ENCODE data around the gene MT1B. TPM values are rescaled to one million over a fixed set of nuclear protein-coding genes. Genes with fewer than 3 reads are reported as not detected.
"Not testable (repeated sequence)": the region's sequence is repeated elsewhere in the genome, so short reads cannot be mapped to it uniquely, and the experiment has no call there.

The MT1B gene
- total and polyA plus RNA-seq, 2 donors: 4.7 TPM; not detected in 1

- Histone ChIP-seq H3K4me1 (ENCODE audit: control insufficient read depth in 2 of 2, insufficient read depth in 2 of 2, low read length in 2 of 2) (peaks cover 1 to 3% of the 10 kb centered on the region in 2 donors), H3K4me3 (ENCODE audit: low read length in 2 of 2) (no peak overlapping the region), H3K27me3 (ENCODE audit: control insufficient read depth in 2 of 2, insufficient read depth in 1 of 2, low read length in 1 of 2) (peaks cover 26 to 90% of the 10 kb centered on the region in 2 donors), H3K36me3 (ENCODE audit: control insufficient read depth in 2 of 2, insufficient read depth in 2 of 2, low read length in 1 of 2) (no peaks in the 10 kb centered on the region), H3K9me3 (ENCODE audit: control insufficient read depth in 2 of 2, insufficient read depth in 1 of 2, low read length in 1 of 2) (no peaks in the 10 kb centered on the region), H3K27ac (ENCODE audit: low read depth in 1 of 2, low read length in 1 of 2) (no peak overlapping the region)
- 73% methylated on average over 1 of the region's 1 CpG for WGBS
- DNase-seq (ENCODE audit: low read depth in 6 of 9, low spot score in 9 of 9): no peak
These were observed 914 bp downstream of the MT1B start for GRCh38 chr16:56652600-56652999.

GRCh38 chr16:56653218-56653617 is 1.5 kb downstream of the MT1B start:
- Histone ChIP-seq H3K4me3 (ENCODE audit: low read length in 2 of 2) (no peak overlapping the region), H3K27me3 (ENCODE audit: control insufficient read depth in 2 of 2, insufficient read depth in 1 of 2, low read length in 1 of 2) (peaks cover 25 to 90% of the 10 kb centered on the region in 2 donors), H3K36me3 (ENCODE audit: control insufficient read depth in 2 of 2, insufficient read depth in 2 of 2, low read length in 1 of 2) (no peaks in the 10 kb centered on the region), H3K4me1 (ENCODE audit: control insufficient read depth in 2 of 2, insufficient read depth in 2 of 2, low read length in 2 of 2) (peaks cover 6 to 7% of the 10 kb centered on the region in 2 donors), H3K9me3 (ENCODE audit: control insufficient read depth in 2 of 2, insufficient read depth in 1 of 2, low read length in 1 of 2) (peaks cover 0 to 2% of the 10 kb centered on the region in 2 donors), H3K27ac (ENCODE audit: low read depth in 1 of 2, low read length in 1 of 2) (no peak overlapping the region)
- WGBS: 85% methylated on average over 7 of the region's 7 CpGs
- no peak for DNase-seq (ENCODE audit: low read depth in 6 of 9, low spot score in 9 of 9)

- peak within 1 kb of the TSS; percentile 52 to 65 for H3K4me3 ChIP-seq (ENCODE audit: low read length in 2 of 2)
- H3K27ac ChIP-seq (ENCODE audit: low read depth in 1 of 2, low read length in 1 of 2): peak within 1 kb of the TSS in 1 of 2 donors; percentile 53
- H3K36me3 ChIP-seq (ENCODE audit: control insufficient read depth in 2 of 2, insufficient read depth in 2 of 2, low read length in 1 of 2): no peaks in the 10 kb centered on the region
- 2% methylated on average over 46 of the region's 46 CpGs for WGBS
- peaks cover 0 to 7% of the 10 kb centered on the region in 2 donors for H3K9me3 ChIP-seq (ENCODE audit: control insufficient read depth in 2 of 2, insufficient read depth in 1 of 2, low read length in 1 of 2)
- peaks cover 14 to 20% of the 10 kb centered on the region in 2 donors for H3K4me1 ChIP-seq (ENCODE audit: control insufficient read depth in 2 of 2, insufficient read depth in 2 of 2, low read length in 2 of 2)
- DNase-seq (ENCODE audit: low read depth in 6 of 9, low spot score in 9 of 9): peak in 5 of 9 donors; percentile 35 to 68 (median 48)
- peaks cover 39 to 92% of the 10 kb centered on the region in 2 donors for H3K27me3 ChIP-seq (ENCODE audit: control insufficient read depth in 2 of 2, insufficient read depth in 1 of 2, low read length in 1 of 2)
These were observed 6.1 kb downstream of the MT1B start, which contains the start of gene MT1F for GRCh38 chr16:56657555-56658326. TSS of gene MT1F (plus strand) at chr16:56657959. CDS start at chr16:56658059, 100 bp downstream.

- Histone ChIP-seq H3K27me3 (ENCODE audit: control insufficient read depth in 2 of 2, insufficient read depth in 1 of 2, low read length in 1 of 2) (peaks cover 42 to 93% of the 10 kb centered on the region in 2 donors), H3K27ac (ENCODE audit: low read depth in 1 of 2, low read length in 1 of 2) (no peak overlapping the region), H3K9me3 (ENCODE audit: control insufficient read depth in 2 of 2, insufficient read depth in 1 of 2, low read length in 1 of 2) (peaks cover 0 to 7% of the 10 kb centered on the region in 2 donors), H3K36me3 (ENCODE audit: control insufficient read depth in 2 of 2, insufficient read depth in 2 of 2, low read length in 1 of 2) (no peaks in the 10 kb centered on the region), H3K4me3 (ENCODE audit: low read length in 2 of 2) (peak overlapping the region in 1 of 2 donors; percentile 65), H3K4me1 (ENCODE audit: control insufficient read depth in 2 of 2, insufficient read depth in 2 of 2, low read length in 2 of 2) (peaks cover 16 to 25% of the 10 kb centered on the region in 2 donors)
- DNase-seq (ENCODE audit: low read depth in 6 of 9, low spot score in 9 of 9): no peak
- 28% methylated on average over 10 of the region's 10 CpGs for WGBS
These were observed 6.7 kb downstream of the MT1B start for GRCh38 chr16:56658327-56658875.

- Histone ChIP-seq H3K36me3 (ENCODE audit: control insufficient read depth in 2 of 2, insufficient read depth in 2 of 2, low read length in 1 of 2) (no peaks in the 10 kb centered on the region), H3K27ac (ENCODE audit: low read depth in 1 of 2, low read length in 1 of 2) (no peak overlapping the region), H3K4me3 (ENCODE audit: low read length in 2 of 2) (peak overlapping the region; percentile 39 to 46), H3K4me1 (ENCODE audit: control insufficient read depth in 2 of 2, insufficient read depth in 2 of 2, low read length in 2 of 2) (peaks cover 15 to 26% of the 10 kb centered on the region in 2 donors), H3K9me3 (ENCODE audit: control insufficient read depth in 2 of 2, insufficient read depth in 1 of 2, low read length in 1 of 2) (peaks cover 0 to 7% of the 10 kb centered on the region in 2 donors), H3K27me3 (ENCODE audit: control insufficient read depth in 2 of 2, insufficient read depth in 1 of 2, low read length in 1 of 2) (peaks cover 56 to 99% of the 10 kb centered on the region in 2 donors)
- peak in 2 of 9 donors; percentile 33 to 58 for DNase-seq (ENCODE audit: low read depth in 6 of 9, low spot score in 9 of 9)
- 12% methylated on average over 48 of the region's 48 CpGs for WGBS
These were observed 11.0 kb downstream of the MT1B start for GRCh38 chr16:56662357-56663354.

GRCh38 chr16:56664506-56664905 is 12.8 kb downstream of the MT1B start:
- Histone ChIP-seq H3K9me3 (ENCODE audit: control insufficient read depth in 2 of 2, insufficient read depth in 1 of 2, low read length in 1 of 2) (no peaks in the 10 kb centered on the region), H3K27me3 (ENCODE audit: control insufficient read depth in 2 of 2, insufficient read depth in 1 of 2, low read length in 1 of 2) (peaks cover 58 to 99% of the 10 kb centered on the region in 2 donors), H3K4me1 (ENCODE audit: control insufficient read depth in 2 of 2, insufficient read depth in 2 of 2, low read length in 2 of 2) (peaks cover 12 to 19% of the 10 kb centered on the region in 2 donors), H3K27ac (ENCODE audit: low read depth in 1 of 2, low read length in 1 of 2) (no peak overlapping the region), H3K4me3 (ENCODE audit: low read length in 2 of 2) (no peak overlapping the region), H3K36me3 (ENCODE audit: control insufficient read depth in 2 of 2, insufficient read depth in 2 of 2, low read length in 1 of 2) (no peaks in the 10 kb centered on the region)
- no peak for DNase-seq (ENCODE audit: low read depth in 6 of 9, low spot score in 9 of 9)
- 100% methylated on average over 1 of the region's 1 CpG for WGBS

GRCh38 chr16:56665286-56666261 is 13.9 kb downstream of the MT1B start:
- H3K27ac ChIP-seq (ENCODE audit: low read depth in 1 of 2, low read length in 1 of 2); DNase-seq (ENCODE audit: low read depth in 6 of 9, low spot score in 9 of 9); H3K9me3 ChIP-seq (ENCODE audit: control insufficient read depth in 2 of 2, insufficient read depth in 1 of 2, low read length in 1 of 2); H3K36me3 ChIP-seq (ENCODE audit: control insufficient read depth in 2 of 2, insufficient read depth in 2 of 2, low read length in 1 of 2); H3K4me3 ChIP-seq (ENCODE audit: low read length in 2 of 2): not testable (repeated sequence)
- Histone ChIP-seq H3K4me1 (ENCODE audit: control insufficient read depth in 2 of 2, insufficient read depth in 2 of 2, low read length in 2 of 2) (peaks cover 12 to 21% of the 10 kb centered on the region in 2 donors), H3K27me3 (ENCODE audit: control insufficient read depth in 2 of 2, insufficient read depth in 1 of 2, low read length in 1 of 2) (peaks cover 61 to 99% of the 10 kb centered on the region in 2 donors)
- WGBS: 78% methylated on average over 8 of the region's 8 CpGs

Measured in thymus (tissue), 11 donors.